GM13977 (cell line): ENCODE results near the gene CD2BP2.

ENCODE experiments used
- DNase-seq: peaks from one replicate; pipeline ENCODE4 v3.0.0; 2012; ENCODE audit warnings: low spot score
- CTCF ChIP-seq: IDR thresholded peaks from 2 replicates; pipeline ENCODE4 v1.5.1; 2012; ENCODE audit warnings: mild to moderate bottlenecking, control low read depth; ENCODE audit not compliant: insufficient read depth; ENCODE audit errors: extremely low read depth, missing control alignments
- in situ Hi-C: fragments of 300-500 bp; cut with MboI; formaldehyde crosslinking; loops from one replicate; pipeline ENCODE4 v1.12.0; 2022; ENCODE audit warnings: low sequenced_read_pairs, low pct_unique_long_range_greater_than_20kb, mixed read lengths, inconsistent platforms; ENCODE audit not compliant: unreplicated experiment

CD2BP2 gene

GRCh38 chr16:30359871-30360170 is 4.7 kb upstream of the CD2BP2 start:
- in situ Hi-C loops = no loop called here
- no peak for DNase-seq
- no peak for TF ChIP-seq CTCF

- TF ChIP-seq CTCF = no peak
- in situ Hi-C loops = no loop called here
- DNase-seq = no peak
These were observed 4.1 kb upstream of the CD2BP2 start for GRCh38 chr16:30358990-30359870.

- no peak for DNase-seq
- in situ Hi-C loops = no loop called here
- TF ChIP-seq CTCF = no peak
These were observed 3.4 kb upstream of the CD2BP2 start for GRCh38 chr16:30358577-30358936.

- TF ChIP-seq CTCF = no peak
- no peak for DNase-seq
- in situ Hi-C loops = no loop called here
These were observed 2.8 kb upstream of the CD2BP2 start for GRCh38 chr16:30357715-30358576.

- DNase-seq = no peak
- no peak for TF ChIP-seq CTCF
- in situ Hi-C loops = no loop called here
These were observed 2.1 kb upstream of the CD2BP2 start for GRCh38 chr16:30357085-30357714.

GRCh38 chr16:30356401-30357084 is 1.4 kb upstream of the CD2BP2 start:
- DNase-seq = no peak
- no peak for TF ChIP-seq CTCF
- in situ Hi-C loops = no loop called here
